ENCODE data around the gene AMBRA1.
A peak's percentile ranks its signal among the peaks of the same experiment; 100 is the strongest.

Gene AMBRA1, protein sequence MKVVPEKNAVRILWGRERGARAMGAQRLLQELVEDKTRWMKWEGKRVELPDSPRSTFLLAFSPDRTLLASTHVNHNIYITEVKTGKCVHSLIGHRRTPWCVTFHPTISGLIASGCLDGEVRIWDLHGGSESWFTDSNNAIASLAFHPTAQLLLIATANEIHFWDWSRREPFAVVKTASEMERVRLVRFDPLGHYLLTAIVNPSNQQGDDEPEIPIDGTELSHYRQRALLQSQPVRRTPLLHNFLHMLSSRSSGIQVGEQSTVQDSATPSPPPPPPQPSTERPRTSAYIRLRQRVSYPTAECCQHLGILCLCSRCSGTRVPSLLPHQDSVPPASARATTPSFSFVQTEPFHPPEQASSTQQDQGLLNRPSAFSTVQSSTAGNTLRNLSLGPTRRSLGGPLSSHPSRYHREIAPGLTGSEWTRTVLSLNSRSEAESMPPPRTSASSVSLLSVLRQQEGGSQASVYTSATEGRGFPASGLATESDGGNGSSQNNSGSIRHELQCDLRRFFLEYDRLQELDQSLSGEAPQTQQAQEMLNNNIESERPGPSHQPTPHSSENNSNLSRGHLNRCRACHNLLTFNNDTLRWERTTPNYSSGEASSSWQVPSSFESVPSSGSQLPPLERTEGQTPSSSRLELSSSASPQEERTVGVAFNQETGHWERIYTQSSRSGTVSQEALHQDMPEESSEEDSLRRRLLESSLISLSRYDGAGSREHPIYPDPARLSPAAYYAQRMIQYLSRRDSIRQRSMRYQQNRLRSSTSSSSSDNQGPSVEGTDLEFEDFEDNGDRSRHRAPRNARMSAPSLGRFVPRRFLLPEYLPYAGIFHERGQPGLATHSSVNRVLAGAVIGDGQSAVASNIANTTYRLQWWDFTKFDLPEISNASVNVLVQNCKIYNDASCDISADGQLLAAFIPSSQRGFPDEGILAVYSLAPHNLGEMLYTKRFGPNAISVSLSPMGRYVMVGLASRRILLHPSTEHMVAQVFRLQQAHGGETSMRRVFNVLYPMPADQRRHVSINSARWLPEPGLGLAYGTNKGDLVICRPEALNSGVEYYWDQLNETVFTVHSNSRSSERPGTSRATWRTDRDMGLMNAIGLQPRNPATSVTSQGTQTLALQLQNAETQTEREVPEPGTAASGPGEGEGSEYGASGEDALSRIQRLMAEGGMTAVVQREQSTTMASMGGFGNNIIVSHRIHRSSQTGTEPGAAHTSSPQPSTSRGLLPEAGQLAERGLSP (N-terminal part only)

DNA sequence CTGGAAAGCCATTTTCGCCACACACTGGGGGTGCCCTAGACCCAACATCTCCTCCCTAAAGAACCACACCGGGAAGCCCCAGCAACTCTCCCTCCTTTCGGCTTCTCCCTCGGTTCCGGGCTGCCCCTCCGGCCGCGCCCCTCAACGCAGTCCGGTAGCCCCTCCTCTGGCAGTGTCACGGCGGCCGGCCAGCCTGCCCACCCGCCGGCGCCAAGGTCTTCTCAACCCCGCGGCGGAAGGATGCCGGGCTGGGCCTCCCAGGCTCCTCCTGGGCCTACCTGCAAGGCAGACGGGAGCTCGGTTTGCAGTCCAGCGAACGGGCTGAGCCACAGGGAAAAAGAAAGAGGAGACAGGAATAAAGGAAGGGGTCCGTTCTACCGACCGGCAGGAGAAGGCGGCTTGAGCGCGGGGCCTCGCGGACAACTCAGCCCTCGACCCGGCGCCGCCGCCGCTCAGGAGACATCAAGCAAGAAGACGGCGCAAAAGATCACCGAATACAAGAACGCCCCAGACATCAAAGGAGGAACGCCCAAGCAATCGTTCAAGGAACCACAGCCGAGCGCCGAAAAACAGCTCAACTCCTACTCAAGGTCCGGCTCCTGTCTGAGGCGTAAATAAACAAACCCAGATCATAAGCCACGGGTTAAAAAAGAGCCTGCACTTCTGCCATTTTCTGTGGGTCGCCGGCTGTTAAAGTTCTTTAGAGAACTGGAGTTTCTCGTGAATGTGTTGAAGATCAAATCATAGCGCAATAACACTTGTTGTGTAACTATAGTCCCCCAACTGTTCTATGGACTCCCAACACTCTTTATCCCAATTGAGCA, at the start of gene AMBRA1:
AMBRA1 (minus strand) TSS at position 474 of the 824 bp plus-strand sequence. CDS start 45,643 bp downstream, outside the sequence.
- Histone ChIP-seq H3K27ac (ENCODE audit: low read length) (no peak within 1 kb of the TSS), H3K4me3 (ENCODE audit: low read length) (peak within 1 kb of the TSS; percentile 99), H3K27me3 (ENCODE audit: control insufficient read depth, insufficient read depth, low read length) (no peaks in the 10 kb centered on the region), H3K4me1 (ENCODE audit: control insufficient read depth, insufficient read depth, low read length) (no peaks in the 10 kb centered on the region), H3K9me3 (ENCODE audit: control insufficient read depth, insufficient read depth, low read length) (no peaks in the 10 kb centered on the region), H3K36me3 (ENCODE audit: control insufficient read depth, insufficient read depth, low read length) (no peaks in the 10 kb centered on the region)
- WGBS (ENCODE audit: insufficient coverage, insufficient read length): no CpG with 5 or more reads among the region's 54 CpGs
- DNase-seq (ENCODE audit: low read depth, low spot score): peak; percentile 61

DNA sequence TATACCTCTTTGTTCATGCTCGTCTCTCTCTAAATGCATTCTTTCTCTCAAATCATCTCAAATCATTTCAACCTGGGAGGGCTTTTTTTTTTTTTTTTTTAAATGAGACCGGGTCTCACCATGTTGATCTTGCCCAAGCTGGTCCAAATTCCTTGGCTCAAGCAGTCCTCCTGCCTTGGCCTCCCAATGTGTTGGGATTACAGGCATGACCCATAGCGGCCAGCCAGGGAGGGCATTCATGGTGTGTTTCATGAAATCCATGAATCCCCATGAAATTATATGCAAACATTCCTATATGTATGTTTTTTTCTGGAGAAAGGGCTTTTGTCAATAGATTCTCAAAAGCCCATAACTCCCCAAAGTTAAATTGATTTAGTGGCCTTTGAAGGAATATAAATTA, 49.7 kb upstream of the AMBRA1 start:
- H3K27me3 ChIP-seq (ENCODE audit: control insufficient read depth, insufficient read depth, low read length): no peaks in the 10 kb centered on the region
- H3K9me3 ChIP-seq (ENCODE audit: control insufficient read depth, insufficient read depth, low read length): no peaks in the 10 kb centered on the region
- no peak for DNase-seq (ENCODE audit: low read depth, low spot score)
- WGBS (ENCODE audit: insufficient coverage, insufficient read length): no CpG with 5 or more reads among the region's 3 CpGs
- H3K36me3 ChIP-seq (ENCODE audit: control insufficient read depth, insufficient read depth, low read length): peaks cover 4% of the 10 kb centered on the region; the same call in 1 of the 2 replicates
- H3K4me3 ChIP-seq (ENCODE audit: low read length): no peak overlapping the region
- H3K27ac ChIP-seq (ENCODE audit: low read length): no peak overlapping the region
- no peaks in the 10 kb centered on the region for H3K4me1 ChIP-seq (ENCODE audit: control insufficient read depth, insufficient read depth, low read length)

DNA sequence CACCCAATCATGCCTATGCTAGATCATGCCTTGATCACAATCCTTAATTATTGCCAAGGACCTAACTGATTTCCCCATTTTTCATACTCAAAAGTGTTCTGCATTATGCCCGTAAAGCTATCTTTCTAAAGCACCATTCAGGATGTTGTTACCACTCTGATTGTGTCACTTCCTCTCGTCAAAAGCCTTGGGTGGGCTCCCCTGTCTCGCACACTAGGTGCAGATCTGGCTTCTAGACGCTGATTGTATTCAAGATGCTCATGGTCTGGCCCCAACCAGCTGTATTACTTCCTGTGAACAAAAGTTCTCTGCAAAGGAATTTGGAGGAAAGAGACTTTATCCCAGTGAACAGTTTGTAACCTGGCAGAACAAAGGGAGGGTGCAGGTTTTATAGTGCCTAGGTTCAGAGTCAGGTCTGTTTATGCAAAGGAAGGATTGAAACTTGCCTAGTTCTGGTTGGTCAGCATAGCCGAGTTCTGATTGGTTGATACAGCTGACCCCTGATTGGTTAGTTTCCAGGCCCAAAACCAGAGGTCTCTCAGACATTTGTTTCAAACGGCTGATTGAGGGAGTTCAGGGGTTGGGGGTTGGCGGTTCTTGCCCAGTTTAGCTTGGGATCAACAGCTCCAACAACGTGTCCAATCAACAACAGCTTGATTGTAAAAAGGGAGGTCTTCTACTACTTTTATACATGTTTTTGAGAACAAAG, 49.0 kb upstream of the AMBRA1 start:
- no peak overlapping the region for H3K27ac ChIP-seq (ENCODE audit: low read length)
- no peaks in the 10 kb centered on the region for H3K27me3 ChIP-seq (ENCODE audit: control insufficient read depth, insufficient read depth, low read length)
- no peak overlapping the region for H3K4me3 ChIP-seq (ENCODE audit: low read length)
- no CpG with 5 or more reads among the region's 8 CpGs for WGBS (ENCODE audit: insufficient coverage, insufficient read length)
- H3K36me3 ChIP-seq (ENCODE audit: control insufficient read depth, insufficient read depth, low read length): peaks cover 4% of the 10 kb centered on the region; the same call in 1 of the 2 replicates
- DNase-seq (ENCODE audit: low read depth, low spot score): no peak
- no peaks in the 10 kb centered on the region for H3K9me3 ChIP-seq (ENCODE audit: control insufficient read depth, insufficient read depth, low read length)
- no peaks in the 10 kb centered on the region for H3K4me1 ChIP-seq (ENCODE audit: control insufficient read depth, insufficient read depth, low read length)

DNA sequence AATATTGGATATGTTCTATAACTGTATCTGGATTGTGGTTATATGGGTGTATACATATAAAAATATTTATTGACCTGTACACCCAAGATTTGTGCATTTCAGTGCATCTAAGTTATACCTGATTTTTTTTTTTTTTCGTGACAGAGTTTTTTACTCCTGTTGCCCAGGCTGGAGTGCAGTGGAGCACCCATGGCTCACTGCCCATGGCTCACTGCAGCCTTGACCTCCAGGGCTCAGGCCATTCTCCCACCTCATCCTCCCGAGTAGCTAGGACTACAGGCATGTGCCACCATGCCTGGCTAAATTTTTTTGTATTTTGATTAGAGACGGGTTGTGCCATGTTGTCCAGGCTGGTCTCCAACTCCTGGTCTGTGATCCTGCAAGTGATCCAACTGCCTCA, 47.8 kb upstream of the AMBRA1 start:
- no peak for DNase-seq (ENCODE audit: low read depth, low spot score)
- WGBS (ENCODE audit: insufficient coverage, insufficient read length): no CpG with 5 or more reads among the region's 3 CpGs

DNA sequence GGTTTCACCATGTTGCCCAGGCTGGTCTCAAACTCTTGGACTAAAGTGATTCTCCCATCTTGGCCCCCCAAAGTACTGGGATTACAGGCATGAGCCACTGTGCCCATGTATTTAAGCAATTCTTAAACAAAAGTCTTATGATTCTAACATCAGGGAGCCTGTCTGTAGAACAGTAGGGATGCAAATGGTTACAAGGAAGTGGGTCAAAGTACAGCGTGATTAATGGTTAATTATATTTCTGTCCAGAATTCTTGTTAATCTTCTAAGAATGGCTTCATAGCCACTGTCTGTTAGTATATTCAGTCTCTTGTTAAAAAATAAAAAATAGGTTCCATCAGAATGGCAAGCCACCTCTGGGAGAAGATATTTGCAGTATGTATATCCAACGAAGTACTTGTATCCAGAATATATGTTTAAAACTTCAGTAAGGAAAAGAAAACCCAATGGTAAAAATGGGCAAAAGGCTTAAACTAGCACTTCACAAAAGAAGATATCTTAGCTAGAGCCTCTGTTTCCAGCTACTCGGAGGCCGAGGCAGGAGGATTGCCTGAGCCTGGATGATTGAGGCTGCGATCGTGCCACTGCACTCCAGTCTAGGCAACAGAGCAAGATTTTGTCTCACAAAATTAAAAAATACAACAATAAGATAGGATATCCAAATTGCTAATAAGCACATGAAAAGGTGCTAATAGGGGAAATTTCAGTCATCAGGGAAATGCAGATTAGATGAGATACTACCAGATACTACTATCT, 46.4 kb upstream of the AMBRA1 start:
- no peak for DNase-seq (ENCODE audit: low read depth, low spot score)
- H3K27ac ChIP-seq (ENCODE audit: low read length): no peak overlapping the region
- H3K27me3 ChIP-seq (ENCODE audit: control insufficient read depth, insufficient read depth, low read length): no peaks in the 10 kb centered on the region
- H3K4me3 ChIP-seq (ENCODE audit: low read length): no peak overlapping the region
- H3K4me1 ChIP-seq (ENCODE audit: control insufficient read depth, insufficient read depth, low read length): no peaks in the 10 kb centered on the region
- H3K36me3 ChIP-seq (ENCODE audit: control insufficient read depth, insufficient read depth, low read length): no peaks in the 10 kb centered on the region
- WGBS (ENCODE audit: insufficient coverage, insufficient read length): no CpG with 5 or more reads among the region's 6 CpGs
- no peaks in the 10 kb centered on the region for H3K9me3 ChIP-seq (ENCODE audit: control insufficient read depth, insufficient read depth, low read length)

More for the DNA sequence above, 47.8 kb upstream of the AMBRA1 start:
- Histone ChIP-seq H3K9me3 (ENCODE audit: control insufficient read depth, insufficient read depth, low read length) (no peaks in the 10 kb centered on the region), H3K4me3 (ENCODE audit: low read length) (no peak overlapping the region), H3K27me3 (ENCODE audit: control insufficient read depth, insufficient read depth, low read length) (no peaks in the 10 kb centered on the region), H3K36me3 (ENCODE audit: control insufficient read depth, insufficient read depth, low read length) (peaks cover 4% of the 10 kb centered on the region; the same call in 1 of the 2 replicates), H3K4me1 (ENCODE audit: control insufficient read depth, insufficient read depth, low read length) (no peaks in the 10 kb centered on the region), H3K27ac (ENCODE audit: low read length) (no peak overlapping the region)

DNA sequence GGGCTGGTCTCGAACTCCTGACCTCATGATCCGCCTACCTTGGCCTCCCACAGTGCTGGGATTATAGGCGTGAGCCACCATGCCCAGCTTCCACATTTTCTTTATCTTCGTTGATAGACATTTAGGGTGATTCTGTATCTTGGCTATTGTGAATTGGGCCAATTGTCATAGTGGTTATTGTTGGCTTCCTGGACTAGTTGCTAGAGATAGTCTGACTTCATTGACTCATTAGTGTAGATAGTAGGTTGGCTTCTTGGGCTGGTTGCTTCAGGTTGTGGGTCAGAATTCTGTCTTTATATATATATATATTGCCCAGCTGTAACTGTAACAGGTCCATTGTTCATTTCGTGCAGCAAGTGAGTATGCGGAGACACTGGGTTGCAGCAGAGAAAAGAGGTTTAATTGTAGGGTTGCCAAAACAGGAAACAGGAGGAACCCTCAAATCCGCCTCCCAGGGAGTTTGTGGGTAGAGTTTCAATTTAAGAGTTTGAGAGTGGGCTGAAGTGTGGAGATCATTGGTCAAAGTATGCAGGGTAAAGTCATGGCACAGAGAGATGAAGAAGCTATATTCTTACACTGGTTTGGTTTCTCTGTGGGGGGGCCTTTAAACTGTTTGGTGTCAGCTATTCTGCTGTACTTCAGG, 45.5 kb upstream of the AMBRA1 start:
- H3K36me3 ChIP-seq (ENCODE audit: control insufficient read depth, insufficient read depth, low read length): no peaks in the 10 kb centered on the region
- no peak overlapping the region for H3K27ac ChIP-seq (ENCODE audit: low read length)
- H3K4me1 ChIP-seq (ENCODE audit: control insufficient read depth, insufficient read depth, low read length): no peaks in the 10 kb centered on the region
- no peak for DNase-seq (ENCODE audit: low read depth, low spot score)
- H3K27me3 ChIP-seq (ENCODE audit: control insufficient read depth, insufficient read depth, low read length): no peaks in the 10 kb centered on the region
- no peaks in the 10 kb centered on the region for H3K9me3 ChIP-seq (ENCODE audit: control insufficient read depth, insufficient read depth, low read length)
- H3K4me3 ChIP-seq (ENCODE audit: low read length): no peak overlapping the region
- WGBS (ENCODE audit: insufficient coverage, insufficient read length): no CpG with 5 or more reads among the region's 7 CpGs

DNA sequence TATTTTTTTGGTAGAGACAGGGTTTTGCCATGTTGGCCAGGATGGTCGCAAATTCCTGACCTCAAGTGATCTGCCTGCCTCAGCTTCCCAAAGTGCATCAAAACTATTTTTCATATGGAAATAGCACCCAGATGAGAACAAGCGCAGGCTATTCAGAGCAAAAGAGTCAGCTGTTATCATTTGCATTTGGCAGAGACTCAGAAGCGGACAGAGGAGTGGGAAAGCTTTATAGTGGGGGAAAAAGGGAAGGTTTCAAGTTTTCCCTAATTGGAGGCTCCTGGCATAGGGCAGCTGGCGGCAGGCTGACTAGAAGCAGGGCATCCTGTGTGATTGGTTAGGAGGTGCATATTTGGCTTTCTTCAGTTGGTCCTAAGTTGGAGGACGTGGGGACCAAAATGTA, 43.7 kb upstream of the AMBRA1 start:
- H3K4me3 ChIP-seq (ENCODE audit: low read length): no peak overlapping the region
- no peaks in the 10 kb centered on the region for H3K4me1 ChIP-seq (ENCODE audit: control insufficient read depth, insufficient read depth, low read length)
- DNase-seq (ENCODE audit: low read depth, low spot score): no peak
- H3K9me3 ChIP-seq (ENCODE audit: control insufficient read depth, insufficient read depth, low read length): no peaks in the 10 kb centered on the region
- no peaks in the 10 kb centered on the region for H3K36me3 ChIP-seq (ENCODE audit: control insufficient read depth, insufficient read depth, low read length)
- no CpG with 5 or more reads among the region's 5 CpGs for WGBS (ENCODE audit: insufficient coverage, insufficient read length)
- no peaks in the 10 kb centered on the region for H3K27me3 ChIP-seq (ENCODE audit: control insufficient read depth, insufficient read depth, low read length)
- H3K27ac ChIP-seq (ENCODE audit: low read length): no peak overlapping the region

DNA sequence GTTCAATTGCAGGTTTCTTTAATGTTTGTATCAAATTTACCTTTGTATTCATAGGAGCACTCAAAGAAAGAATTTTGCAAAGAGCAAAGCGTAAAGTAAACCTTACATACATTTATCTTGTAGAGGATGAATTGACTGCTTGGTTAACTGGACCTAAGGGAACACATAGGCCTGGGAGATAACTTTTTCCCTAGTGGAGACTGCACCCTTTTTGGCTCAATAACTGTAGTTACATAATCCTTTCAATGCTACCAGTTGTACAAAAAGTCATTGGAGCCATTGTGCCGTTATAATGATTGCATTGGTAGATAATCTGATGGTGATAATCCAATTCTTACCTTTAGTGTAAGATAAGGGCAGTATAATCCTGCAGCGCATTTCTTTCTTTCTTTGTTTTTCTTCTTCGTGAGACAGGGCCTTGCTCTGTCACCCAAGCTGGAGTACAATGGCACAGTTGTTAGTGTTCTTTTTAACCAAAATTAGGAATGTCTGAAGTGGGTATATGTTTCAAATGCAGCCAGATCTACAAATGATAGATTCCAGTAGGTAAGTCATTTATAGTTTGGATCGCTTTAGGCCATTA, 41.8 kb upstream of the AMBRA1 start:
- Histone ChIP-seq H3K27me3 (ENCODE audit: control insufficient read depth, insufficient read depth, low read length) (no peaks in the 10 kb centered on the region), H3K4me1 (ENCODE audit: control insufficient read depth, insufficient read depth, low read length) (no peaks in the 10 kb centered on the region), H3K36me3 (ENCODE audit: control insufficient read depth, insufficient read depth, low read length) (0 out of 2 replicates have a peak, but pooled peaks cover 4% of the 10 kb centered on the region), H3K4me3 (ENCODE audit: low read length) (no peak overlapping the region), H3K9me3 (ENCODE audit: control insufficient read depth, insufficient read depth, low read length) (no peaks in the 10 kb centered on the region), H3K27ac (ENCODE audit: low read length) (no peak overlapping the region)
- WGBS (ENCODE audit: insufficient coverage, insufficient read length): no CpG with 5 or more reads among the region's 5 CpGs
- DNase-seq (ENCODE audit: low read depth, low spot score): no peak

Measured in iPS DF 6.9 (cell line).